GM12892 (cell line): ENCODE measurements around the gene SF3B2.

ENCODE experiments used
- POLR2A ChIP-seq: IDR thresholded peaks from 2 replicates; pipeline ENCODE4 v1.6.1; 2011; ENCODE audit warnings: low read depth, low read length, control low read depth
- TAF1 ChIP-seq: IDR thresholded peaks from 2 replicates; pipeline ENCODE4 v1.6.1; 2011; ENCODE audit warnings: low read depth, mild to moderate bottlenecking, control low read depth, low read length, borderline replicate concordance

DNA sequence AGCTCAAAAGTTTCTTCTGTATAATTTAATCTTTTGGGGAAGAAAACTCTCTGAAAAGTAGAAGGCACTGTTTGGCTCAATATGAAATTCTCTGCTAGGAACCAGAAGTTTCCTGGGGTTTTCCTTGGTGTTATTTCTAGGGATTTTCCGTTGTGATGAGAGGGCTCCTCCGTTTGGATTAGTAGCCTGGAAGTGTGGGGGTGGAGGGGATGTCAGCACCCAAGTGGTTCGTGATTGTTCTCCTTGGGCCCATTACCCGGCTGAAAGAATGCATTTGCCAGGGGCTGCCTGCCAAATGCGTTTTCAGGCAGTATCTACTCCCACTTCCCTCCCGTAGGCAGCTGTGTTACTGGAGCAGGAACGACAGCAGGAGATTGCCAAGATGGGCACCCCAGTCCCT is 4.3 kb downstream of the SF3B2 start:
- TF ChIP-seq TAF1 (no peak), POLR2A (no peak)
